Measurements from ENCODE around the gene DCAF16. TPM values are rescaled to one million over a fixed set of nuclear protein-coding genes. Genes with fewer than 3 reads are reported as not detected.

DCAF16 gene
- total RNA-seq, 1 experiment from 2014 or later = 65.7 TPM

DNA sequence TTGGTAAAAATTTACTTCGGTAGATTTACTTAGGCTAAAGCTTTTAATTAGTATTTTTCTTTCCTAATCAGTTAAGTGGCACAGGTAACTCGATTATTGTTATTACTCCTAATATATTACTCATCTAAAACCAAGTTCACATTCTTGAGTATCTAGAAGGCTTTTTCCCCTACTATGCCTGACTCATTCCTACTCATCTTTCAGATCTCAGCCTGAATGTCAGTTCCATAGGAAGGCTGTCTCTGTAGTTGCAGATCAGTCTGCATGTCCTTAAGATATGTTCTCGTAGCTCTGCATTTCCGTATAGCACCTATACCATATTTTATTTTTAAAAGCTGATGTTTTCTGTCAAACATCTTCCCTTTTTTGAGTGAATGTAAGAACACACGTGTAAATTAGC lies 23.2 kb downstream of the DCAF16 start:
- no TSS peak for BruUV-seq (replicated peaks)
- DNase-seq (ENCODE audit: low read depth, low spot score) (no peak), ATAC-seq (no peak)
- no peak overlapping the region for H3K27ac ChIP-seq (ENCODE audit: low read depth, low read length)
- H4K20me1 ChIP-seq (ENCODE audit: insufficient read depth) = no peaks in the 10 kb centered on the region
- no peak for TF ChIP-seq CEBPB (IDR thresholded peaks at IDR 0.05; ENCODE audit: low read depth)
- TF ChIP-seq ELF1 (IDR thresholded peaks at IDR 0.05; ENCODE audit: borderline replicate concordance, low read depth) = no peak
- no peak for TF ChIP-seq EZH2 (IDR thresholded peaks at IDR 0.05)
- no peak for TF ChIP-seq ZFX (IDR thresholded peaks at IDR 0.05)
- TF ChIP-seq SIN3A (IDR thresholded peaks at IDR 0.05; ENCODE audit: low read depth) = no peak
- TF ChIP-seq POLR2A (IDR thresholded peaks at IDR 0.05; ENCODE audit: borderline replicate concordance, extremely low read depth, insufficient read depth, insufficient read length) = no peak
- no peak for TF ChIP-seq SP1 (IDR thresholded peaks at IDR 0.05; ENCODE audit: low read depth)
- no peak for TF ChIP-seq ZNF274 (IDR thresholded peaks at IDR 0.05; ENCODE audit: low read depth, low read length)
- TF ChIP-seq SRF (IDR thresholded peaks at IDR 0.05; ENCODE audit: low read depth) = no peak
- no peak for TF ChIP-seq TCF7L2 (IDR thresholded peaks at IDR 0.05; ENCODE audit: borderline replicate concordance, extremely low read depth, insufficient read depth, insufficient read length)
- no peak for TF ChIP-seq RAD21 (IDR thresholded peaks at IDR 0.05; ENCODE audit: low read depth)
- no peak for TF ChIP-seq YY1 (IDR thresholded peaks at IDR 0.05; ENCODE audit: extremely low read depth, insufficient replicate concordance, low read depth, low read length)
- TF ChIP-seq, protein P1, sequence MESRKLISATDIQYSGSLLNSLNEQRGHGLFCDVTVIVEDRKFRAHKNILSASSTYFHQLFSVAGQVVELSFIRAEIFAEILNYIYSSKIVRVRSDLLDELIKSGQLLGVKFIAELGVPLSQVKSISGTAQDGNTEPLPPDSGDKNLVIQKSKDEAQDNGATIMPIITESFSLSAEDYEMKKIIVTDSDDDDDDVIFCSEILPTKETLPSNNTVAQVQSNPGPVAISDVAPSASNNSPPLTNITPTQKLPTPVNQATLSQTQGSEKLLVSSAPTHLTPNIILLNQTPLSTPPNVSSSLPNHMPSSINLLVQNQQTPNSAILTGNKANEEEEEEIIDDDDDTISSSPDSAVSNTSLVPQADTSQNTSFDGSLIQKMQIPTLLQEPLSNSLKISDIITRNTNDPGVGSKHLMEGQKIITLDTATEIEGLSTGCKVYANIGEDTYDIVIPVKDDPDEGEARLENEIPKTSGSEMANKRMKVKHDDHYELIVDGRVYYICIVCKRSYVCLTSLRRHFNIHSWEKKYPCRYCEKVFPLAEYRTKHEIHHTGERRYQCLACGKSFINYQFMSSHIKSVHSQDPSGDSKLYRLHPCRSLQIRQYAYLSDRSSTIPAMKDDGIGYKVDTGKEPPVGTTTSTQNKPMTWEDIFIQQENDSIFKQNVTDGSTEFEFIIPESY (IDR thresholded peaks at IDR 0.05; ENCODE audit: extremely low read depth, insufficient replicate concordance, low read length) = no peak
- TF ChIP-seq EZH2phosphoT487 (IDR thresholded peaks at IDR 0.05; ENCODE audit: borderline replicate concordance) = no peak
- TF ChIP-seq POLR2AphosphoS5 (IDR thresholded peaks at IDR 0.05; ENCODE audit: low read depth, low read length) = no peak
- TF ChIP-seq EGR1 (IDR thresholded peaks at IDR 0.05; ENCODE audit: low read depth) = no peak
- TF ChIP-seq JUND (IDR thresholded peaks at IDR 0.05) = no peak
- no peak for TF ChIP-seq REST (IDR thresholded peaks at IDR 0.05; ENCODE audit: low read depth)
- ChIA-PET CTCF (no interaction called here), POLR2A (interaction anchor here (0.7 kb wide), 1 partner anchor 73 kb away, joined by 3 read pairs; no protein-coding TSS in a partner anchor), RAD21 (ENCODE audit: low non-redundant PET in 1 of 2, low total read pairs in 2 of 2, uncharacterized antibody in 2 of 2, unreplicated experiment in 2 of 2) (no interaction called here)
- H2AFZ ChIP-seq (ENCODE audit: low read depth, low read length, poor library complexity, severe bottlenecking) = no peak overlapping the region
- H3K79me2 ChIP-seq (ENCODE audit: insufficient read depth, low read length) = no peaks in the 10 kb centered on the region
- no peaks in the 10 kb centered on the region for H3K36me3 ChIP-seq (ENCODE audit: control insufficient read depth in 1 of 2, insufficient read depth in 2 of 2, low read length in 2 of 2)
- no peaks in the 10 kb centered on the region for H3K9me2 ChIP-seq (ENCODE audit: insufficient read depth)
- H3K9me3 ChIP-seq (ENCODE audit: control insufficient read depth in 1 of 2, insufficient read depth in 1 of 2, low read depth in 1 of 2, low read length in 2 of 2) = no peaks in the 10 kb centered on the region
- no peak overlapping the region for H3K4me2 ChIP-seq (ENCODE audit: low read length)
- no peak overlapping the region for H3K9ac ChIP-seq (ENCODE audit: low read length)
- intact Hi-C loops (cut with micrococcal nuclease) = no loop called here
- no peaks in the 10 kb centered on the region for H3K27me3 ChIP-seq (ENCODE audit: insufficient read depth, low read length)
- no peak overlapping the region for H3K4me3 ChIP-seq (replicated peaks in 1 of 2; ENCODE audit: low read depth in 1 of 2, low read length in 2 of 2)
- H3K4me1 ChIP-seq (ENCODE audit: control insufficient read depth in 1 of 2, insufficient read depth in 2 of 2, low read length in 2 of 2) = peaks cover 0 to 7% of the 10 kb centered on the region in 2 experiments; a peak in 1 of 4 replicates
